Measurements from ENCODE around the gene KCNK18. TPM values are rescaled to one million over a fixed set of nuclear protein-coding genes. Genes with fewer than 3 reads are reported as not detected.

KCNK18 gene
- total and polyA plus RNA-seq, 7 donors: not detected

GRCh38 chr10:117204316-117204715, 7.0 kb downstream of the KCNK18 start:
- no peak overlapping the region for H3K4me3 ChIP-seq
- peaks cover 0 to 6% (median 0%) of the 10 kb centered on the region in 3 donors for H3K27me3 ChIP-seq (ENCODE audit: insufficient read depth in 3 of 3, low read length in 2 of 3)
- WGBS, 3 donors: 35 to 61% (median 49%) methylated on average over 2 of the region's 2 CpGs
- no peaks in the 10 kb centered on the region for H3K9me3 ChIP-seq
- ATAC-seq: no peak
- intact Hi-C loops (cut with DNase I): no loop called here
- DNase-seq: no peak
- TF ChIP-seq CTCF (IDR thresholded peaks at IDR 0.05): no peak
- no peaks in the 10 kb centered on the region for H3K36me3 ChIP-seq (ENCODE audit: insufficient read depth in 1 of 2, low read depth in 1 of 2)
- no peak overlapping the region for H3K27ac ChIP-seq
- no peaks in the 10 kb centered on the region for H3K4me1 ChIP-seq

GRCh38 chr10:117212176-117212575, 14.9 kb downstream of the KCNK18 start:
- Histone ChIP-seq H3K4me3 (no peak overlapping the region), H3K9me3 (no peaks in the 10 kb centered on the region), H3K4me1 (peaks cover 5% of the 10 kb centered on the region), H3K27ac (no peak overlapping the region), H3K36me3 (ENCODE audit: insufficient read depth in 1 of 2, low read depth in 1 of 2) (no peaks in the 10 kb centered on the region), H3K27me3 (ENCODE audit: insufficient read depth in 3 of 3, low read length in 2 of 3) (peaks cover 0 to 33% (median 12%) of the 10 kb centered on the region in 3 donors)
- TF ChIP-seq CTCF (IDR thresholded peaks at IDR 0.05): no peak
- intact Hi-C loops (cut with DNase I): loop anchor here (10.0 kb wide), 2 partner anchors 233 to 1033 kb away; no protein-coding TSS in a partner anchor
- no peak for DNase-seq
- no peak for ATAC-seq
- WGBS, 3 donors: 73 to 89% (median 86%) methylated on average over 1 of the region's 1 CpG

GRCh38 chr10:117214401-117214800, 17.1 kb downstream of the KCNK18 start:
- intact Hi-C loops (cut with DNase I): loop anchor here (10.0 kb wide), 2 partner anchors 230 to 1030 kb away; no protein-coding TSS in a partner anchor
- no peaks in the 10 kb centered on the region for H3K9me3 ChIP-seq
- TF ChIP-seq CTCF (IDR thresholded peaks at IDR 0.05): no peak
- WGBS, 3 donors: 59 to 76% (median 64%) methylated on average over 1 of the region's 1 CpG
- peaks cover 5% of the 10 kb centered on the region for H3K4me1 ChIP-seq
- no peak overlapping the region for H3K27ac ChIP-seq
- ATAC-seq (no peak), DNase-seq (no peak)
- no peak overlapping the region for H3K4me3 ChIP-seq
- peaks cover 0 to 48% (median 15%) of the 10 kb centered on the region in 3 donors for H3K27me3 ChIP-seq (ENCODE audit: insufficient read depth in 3 of 3, low read length in 2 of 3)
- H3K36me3 ChIP-seq (ENCODE audit: insufficient read depth in 1 of 2, low read depth in 1 of 2): no peaks in the 10 kb centered on the region

GRCh38 chr10:117215079-117215478, 17.8 kb downstream of the KCNK18 start:
- intact Hi-C loops (cut with DNase I): loop anchor here (5.0 to 10.0 kb wide), 3 partner anchors 107 to 1030 kb away; no protein-coding TSS in a partner anchor
- WGBS, 3 donors: 78 to 86% (median 82%) methylated on average over 2 of the region's 2 CpGs

More at GRCh38 chr10:117215079-117215478, 17.8 kb downstream of the KCNK18 start:
- no peak for DNase-seq
- H3K27ac ChIP-seq: no peak overlapping the region
- ATAC-seq: no peak
- TF ChIP-seq CTCF (IDR thresholded peaks at IDR 0.05): no peak
- peaks cover 0 to 48% (median 15%) of the 10 kb centered on the region in 3 donors for H3K27me3 ChIP-seq (ENCODE audit: insufficient read depth in 3 of 3, low read length in 2 of 3)
- no peaks in the 10 kb centered on the region for H3K9me3 ChIP-seq
- no peak overlapping the region for H3K4me3 ChIP-seq
- H3K36me3 ChIP-seq (ENCODE audit: insufficient read depth in 1 of 2, low read depth in 1 of 2): no peaks in the 10 kb centered on the region
- peaks cover 5% of the 10 kb centered on the region for H3K4me1 ChIP-seq

All from psoas muscle (tissue), 8 donors.